GDM1 (cell line): ENCODE data around the gene HEATR5A.

ENCODE experiments used
- DNase-seq: peaks from one replicate; lab custom pipeline; 2025; lab: John Stamatoyannopoulos, UW

Gene HEATR5A

GRCh38 chr14:31426663-31427062 lies 6.3 kb upstream of the HEATR5A start:
- DNase-seq = no peak

DNA sequence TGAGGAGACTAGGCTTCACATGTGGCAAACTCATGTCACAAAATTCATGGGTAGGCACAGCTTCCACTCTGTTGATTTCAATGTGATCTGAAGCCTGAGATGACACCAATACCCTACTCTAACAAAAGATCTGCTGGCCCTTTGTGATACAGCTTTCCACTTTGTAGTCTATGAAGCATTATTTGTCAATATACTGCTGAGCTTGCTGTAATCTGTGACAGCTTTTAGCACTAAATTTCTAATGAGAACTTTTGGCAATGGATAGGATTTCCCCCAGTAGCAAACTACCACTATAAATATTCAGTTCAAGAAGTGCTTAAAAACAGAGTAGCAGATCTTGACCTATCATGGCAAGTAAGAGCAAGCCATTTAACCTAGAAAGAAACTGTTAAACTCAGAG lies 5.6 kb upstream of the HEATR5A start:
- no peak for DNase-seq

- DNase-seq = no peak
Measured at GRCh38 chr14:31421200-31421599, 850 bp upstream of the HEATR5A start.

GRCh38 chr14:31419967-31420318 lies 407 bp downstream of the HEATR5A start:
- DNase-seq = no peak

- DNase-seq = no peak
Measured at GRCh38 chr14:31419179-31419966, 977 bp downstream of the HEATR5A start.

GRCh38 chr14:31418440-31418839 lies 1.9 kb downstream of the HEATR5A start:
- no peak for DNase-seq

- DNase-seq = no peak
Measured at GRCh38 chr14:31414190-31414833, 6.0 kb downstream of the HEATR5A start.

GRCh38 chr14:31411218-31411727 lies 9.1 kb downstream of the HEATR5A start:
- no peak for DNase-seq

- DNase-seq = peak; percentile 7
Measured at GRCh38 chr14:31410048-31410650, 10.2 kb downstream of the HEATR5A start.

GRCh38 chr14:31408421-31408820 lies 11.9 kb downstream of the HEATR5A start:
- no peak for DNase-seq

DNA sequence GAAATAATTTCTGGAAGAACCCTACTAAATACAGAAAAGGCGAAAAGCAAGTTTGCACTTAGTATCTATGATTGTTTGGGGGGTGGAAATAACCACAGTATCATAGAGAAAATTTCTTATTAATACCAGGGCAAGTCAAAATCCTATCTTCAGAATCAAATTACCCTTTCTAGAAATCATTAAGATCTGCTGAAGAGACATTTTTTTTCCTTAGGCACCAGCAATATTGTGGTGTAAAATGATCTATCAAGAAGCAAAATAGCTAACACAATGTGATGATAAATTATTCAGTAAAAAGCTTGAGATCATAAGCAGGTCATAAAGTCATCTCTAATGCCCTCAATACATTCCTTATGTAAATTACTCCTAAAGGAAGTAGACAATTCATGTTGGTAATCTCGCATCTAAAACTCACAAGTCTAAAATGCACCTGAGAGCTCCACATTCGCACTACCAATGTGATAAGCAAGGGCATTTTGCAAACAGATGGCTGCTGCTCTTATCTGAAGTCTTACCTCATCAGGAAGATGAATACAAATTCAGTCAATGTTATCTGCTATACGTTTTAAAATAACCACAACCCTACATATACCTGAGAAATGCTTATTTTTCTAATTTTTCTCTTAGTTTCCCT lies 14.6 kb downstream of the HEATR5A start:
- DNase-seq = no peak

- no peak for DNase-seq
Measured at GRCh38 chr14:31405106-31405505, 15.2 kb downstream of the HEATR5A start.

- DNase-seq = no peak
Measured at GRCh38 chr14:31403707-31404106, 16.6 kb downstream of the HEATR5A start.

GRCh38 chr14:31402764-31403439 lies 17.4 kb downstream of the HEATR5A start:
- DNase-seq = no peak

DNA sequence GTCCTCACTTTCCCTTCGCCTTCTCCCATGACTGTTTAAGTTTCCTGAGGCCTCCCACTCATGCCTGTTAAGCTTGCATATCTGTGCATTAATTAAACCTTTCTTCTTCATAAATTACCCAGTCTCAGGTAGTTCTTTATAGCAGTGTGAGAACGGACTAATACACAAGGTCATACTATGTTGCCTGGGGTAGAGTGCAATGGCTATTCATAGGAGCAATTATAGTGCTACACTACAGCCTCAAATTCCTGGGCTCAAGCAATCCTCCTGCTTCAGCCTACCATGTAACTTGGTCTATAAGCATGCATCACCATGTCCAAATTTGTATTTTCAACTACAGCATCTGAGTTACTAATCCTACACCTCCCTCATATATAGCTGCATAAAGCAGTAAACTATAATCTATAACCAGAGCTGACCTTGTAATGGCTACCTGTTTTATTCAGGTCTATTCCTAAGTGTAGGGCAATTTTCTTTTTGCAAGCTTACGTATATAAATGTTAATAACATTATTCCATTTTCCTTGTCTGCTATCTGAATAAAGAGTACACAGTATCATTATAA lies 18.9 kb downstream of the HEATR5A start:
- DNase-seq = no peak

- no peak for DNase-seq
Measured at GRCh38 chr14:31400031-31400638, 20.2 kb downstream of the HEATR5A start.

DNA sequence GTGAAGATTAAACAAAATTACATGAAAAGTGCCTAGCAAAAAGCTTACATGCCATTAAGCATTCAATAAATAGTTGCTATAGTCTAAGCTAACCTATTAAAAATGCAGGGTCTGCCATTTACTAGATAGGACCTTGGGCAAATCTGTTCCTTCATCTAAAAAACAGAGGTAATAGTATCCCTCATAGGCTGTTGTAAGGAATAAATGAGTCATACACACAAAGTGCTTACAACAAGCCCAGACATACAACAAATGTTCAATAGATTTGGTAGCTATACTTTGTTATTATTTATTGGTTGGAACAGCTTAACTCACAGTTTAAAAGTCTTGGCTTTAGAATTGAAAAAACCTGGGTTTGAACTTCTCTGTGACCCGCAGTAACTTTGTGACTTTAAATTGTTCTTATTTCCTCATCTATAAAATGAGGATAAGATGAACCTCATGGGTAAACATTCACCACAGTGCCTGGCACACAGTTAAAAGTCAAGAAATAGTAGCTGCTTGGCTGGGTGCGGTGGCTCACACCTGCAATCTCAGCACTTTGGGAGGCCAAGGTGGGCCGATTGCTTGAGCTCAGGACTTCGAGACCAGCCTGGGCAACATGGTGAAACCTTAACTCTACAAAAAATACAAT lies 24.7 kb downstream of the HEATR5A start:
- no peak for DNase-seq

DNA sequence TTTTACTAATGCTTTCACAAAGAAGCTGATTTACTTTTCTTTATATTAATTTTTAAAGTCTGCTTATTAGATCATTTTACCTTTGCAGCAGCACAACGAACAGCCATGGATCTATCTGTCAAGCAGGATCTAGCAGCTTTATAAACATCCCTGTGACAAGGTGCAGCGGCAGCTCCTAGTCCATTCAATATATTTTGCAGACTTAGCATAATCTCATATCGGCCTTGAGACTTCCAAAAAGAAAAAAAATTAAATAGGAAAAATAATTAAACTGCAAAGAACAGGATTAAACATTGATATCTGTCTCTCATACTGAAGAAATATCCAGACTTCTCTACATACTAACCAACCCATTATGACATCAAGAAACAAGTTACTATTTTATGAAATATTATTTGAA lies 25.2 kb downstream of the HEATR5A start:
- DNase-seq = no peak

DNA sequence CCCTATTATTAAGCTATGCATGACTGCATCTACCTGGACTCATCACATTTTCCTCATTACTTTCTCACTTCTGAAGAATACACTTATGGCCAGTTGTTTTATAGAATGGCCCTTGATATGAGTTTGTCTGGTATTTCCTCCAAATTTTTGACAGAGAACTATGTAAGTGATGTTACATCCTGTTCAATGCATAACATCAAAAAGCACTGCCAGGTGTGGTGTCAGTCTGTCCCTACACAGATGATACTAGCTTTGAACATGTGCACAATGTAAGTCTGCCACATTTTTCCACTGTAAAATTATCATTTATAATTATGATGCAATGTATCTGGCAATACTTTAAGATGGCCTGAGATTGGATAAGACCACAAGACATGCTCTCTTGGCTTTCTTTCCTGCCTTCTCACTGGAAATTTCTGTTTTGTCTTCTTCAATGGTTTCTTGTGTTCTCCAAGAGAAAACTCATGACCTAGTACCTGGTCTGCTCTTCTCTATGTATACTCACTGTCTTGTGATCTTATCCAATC lies 28.3 kb downstream of the HEATR5A start:
- DNase-seq = no peak

- no peak for DNase-seq
Measured at GRCh38 chr14:31391473-31391872, 28.9 kb downstream of the HEATR5A start.

DNA sequence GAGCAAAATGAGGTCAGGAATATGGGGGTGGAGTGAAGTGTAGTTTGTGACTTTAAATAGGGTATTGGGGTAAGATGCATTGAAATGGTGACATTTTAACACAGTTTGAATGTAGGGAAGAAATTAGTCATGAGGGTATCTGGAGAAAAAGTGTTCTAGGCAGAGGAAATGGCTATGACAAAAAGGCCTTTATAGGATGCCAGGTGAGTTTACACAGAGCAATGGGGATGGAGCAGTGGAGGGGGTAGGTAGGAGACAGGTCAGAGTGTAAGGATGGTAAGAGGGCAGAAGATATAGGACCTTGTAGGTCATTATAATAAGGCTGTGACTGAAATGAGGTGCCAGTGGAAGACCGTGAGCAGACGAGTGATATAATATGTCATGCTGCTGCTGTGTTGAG lies 30.4 kb downstream of the HEATR5A start:
- no peak for DNase-seq
